PC-9 (cell line): ENCODE measurements around the gene LRRC43. TPM values are rescaled to one million over a fixed set of nuclear protein-coding genes. Genes with fewer than 3 reads are reported as not detected.

Source experiments
- BruUV-seq: library from RNA; stranded (reverse); fragments of 400-500 nt; replicated peaks from 2 replicates; lab custom pipeline; 2021; lab: Mats Ljungman, UMichigan
- CTCF ChIA-PET: fragments of 300-600 bp; sonication (Branson Sonifier 250); formaldehyde crosslinking; loops from one replicate; lab custom pipeline; 2022; ENCODE audit warnings: antibody characterized with exemption; lab: Charles Lee
- POLR2A ChIA-PET: fragments of 300-600 bp; sonication (Branson Sonifier 250); formaldehyde crosslinking; loops from one replicate; lab custom pipeline; 2022; ENCODE audit warnings: antibody characterized with exemption; ENCODE audit not compliant: unreplicated experiment; lab: Charles Lee
- DNase-seq, 2 experiments: peaks; one replicate each; pipeline versions ENCODE4 v3.0.0 to v3.0.0-alpha.2; 2015 to 2022; ENCODE audit warnings: mixed read lengths in 1 of 2
- H2AFZ ChIP-seq: fragments of 200-600 bp; sonication (generic); 2 replicates; pipeline ENCODE4 v1.8.1; 2017; ENCODE audit warnings: antibody characterized with exemption
- H3F3A ChIP-seq: fragments of 200-600 bp; sonication (generic); 2 replicates; pipeline ENCODE4 v1.8.1; 2017; ENCODE audit warnings: antibody characterized with exemption, mild to moderate bottlenecking, low read depth; ENCODE audit not compliant: insufficient read depth
- H3K27ac ChIP-seq: fragments of 200-600 bp; sonication (generic); 2 replicates; pipeline ENCODE4 v1.6.1; 2016; ENCODE audit warnings: mixed run types
- H3K27me3 ChIP-seq: fragments of 200-600 bp; sonication (generic); 2 replicates; pipeline ENCODE4 v1.6.1; 2016; ENCODE audit warnings: low read depth, mixed run types; ENCODE audit not compliant: insufficient read depth
- H3K36me3 ChIP-seq: fragments of 200-600 bp; sonication (generic); 2 replicates; pipeline ENCODE4 v1.6.1; 2016; ENCODE audit warnings: low read depth, mixed run types
- H3K4me1 ChIP-seq: fragments of 200-600 bp; sonication (generic); replicated peaks from 2 replicates; pipeline ENCODE4 v1.6.1; 2016; ENCODE audit warnings: mixed run types; ENCODE audit not compliant: insufficient read depth
- H3K4me2 ChIP-seq: fragments of 200-600 bp; sonication (generic); 2 replicates; pipeline ENCODE4 v1.6.1; 2017; ENCODE audit warnings: mixed run types
- H3K4me3 ChIP-seq: fragments of 200-600 bp; sonication (generic); 2 replicates; pipeline ENCODE4 v1.6.1; 2016; ENCODE audit warnings: mixed run types
- H3K79me2 ChIP-seq: fragments of 200-600 bp; sonication (generic); 2 replicates; pipeline ENCODE4 v1.6.1; 2017; ENCODE audit warnings: low read depth, mixed run types
- H3K9me2 ChIP-seq: fragments of 200-600 bp; sonication (generic); 2 replicates; pipeline ENCODE4 v1.8.1; 2017; ENCODE audit warnings: mild to moderate bottlenecking; ENCODE audit not compliant: insufficient read depth
- H3K9me3 ChIP-seq: fragments of 200-600 bp; sonication (generic); 2 replicates; pipeline ENCODE4 v1.8.1; 2016; ENCODE audit warnings: low read depth; ENCODE audit not compliant: insufficient read depth
- H4K20me1 ChIP-seq: fragments of 200-600 bp; sonication (generic); 2 replicates; pipeline ENCODE4 v1.8.1; 2017; ENCODE audit not compliant: insufficient read depth
- CTCF ChIP-seq: fragments of 200-600 bp; sonication (generic); conservative IDR thresholded peaks from 2 replicates; pipeline ENCODE4 v1.6.1; 2017; ENCODE audit warnings: mixed run types, antibody characterized with exemption, mild to moderate bottlenecking, moderate library complexity
- EZH2 ChIP-seq: fragments of 200-600 bp; sonication (generic); IDR thresholded peaks from 2 replicates; pipeline ENCODE4 v1.8.0; 2017; ENCODE audit warnings: antibody characterized with exemption, low read depth
- intact Hi-C: fragments of 100-400 bp; cut with micrococcal nuclease; formaldehyde crosslinking; loops from one replicate; pipeline ENCODE4 v1.10.0; 2022; ENCODE audit not compliant: unreplicated experiment
- total RNA-seq: library from RNA; stranded (reverse); gene quantifications from 2 replicates; pipeline ENCODE4 v1.2.3, GENCODE V29; 2021

Gene LRRC43
- total RNA-seq, 1 experiment from 2014 or later = 0.39 TPM

GRCh38 chr12:122203301-122204166, 20.6 kb downstream of the LRRC43 start, which contains the start of gene B3GNT4:
TSS of gene B3GNT4 (plus strand) at chr12:122203709. CDS start at chr12:122204619, 910 bp downstream.
- Histone ChIP-seq H3K4me2 (peak within 1 kb of the TSS; percentile 85), H3K4me3 (peak within 1 kb of the TSS; percentile 57), H2AFZ (peak within 1 kb of the TSS; percentile 83), H3F3A (peaks cover 29% of the 10 kb centered on the region; the same call in 1 of the 2 replicates), H3K27me3 (no peaks in the 10 kb centered on the region), H3K9me3 (no peaks in the 10 kb centered on the region), H3K4me1 (peaks cover 6% of the 10 kb centered on the region; the same call in 1 of the 2 replicates), H3K79me2 (no peaks in the 10 kb centered on the region), H3K27ac (no peak within 1 kb of the TSS), H3K9me2 (no peaks in the 10 kb centered on the region), H3K36me3 (no peaks in the 10 kb centered on the region), H4K20me1 (no peaks in the 10 kb centered on the region)
- ChIA-PET POLR2A (interaction anchor here (0.6 to 0.7 kb wide), 2 partner anchors 131 to 417 kb away, joined by 3 to 5 read pairs; no protein-coding TSS in a partner anchor), CTCF (no interaction called here)
- intact Hi-C loops = no loop called here
- no TSS peak for BruUV-seq
- peak in 1 of 2 experiments; percentile 76 for DNase-seq
- no peak for TF ChIP-seq CTCF
- TF ChIP-seq EZH2 = no peak

GRCh38 chr12:122204167-122205052, 21.5 kb downstream of the LRRC43 start:
- Histone ChIP-seq H3K9me3 (no peaks in the 10 kb centered on the region), H3K4me2 (peak overlapping the region; percentile 85), H4K20me1 (no peaks in the 10 kb centered on the region), H3K4me1 (peaks cover 6% of the 10 kb centered on the region; the same call in 1 of the 2 replicates), H2AFZ (no peak overlapping the region), H3K27ac (no peak overlapping the region), H3K9me2 (no peaks in the 10 kb centered on the region), H3K36me3 (no peaks in the 10 kb centered on the region), H3F3A (peaks cover 29% of the 10 kb centered on the region; the same call in 1 of the 2 replicates), H3K79me2 (no peaks in the 10 kb centered on the region), H3K27me3 (no peaks in the 10 kb centered on the region), H3K4me3 (peak overlapping the region; percentile 57; the same call in 1 of the 2 replicates)
- ChIA-PET CTCF (no interaction called here), POLR2A (interaction anchor here (0.6 kb wide), 1 partner anchor 132 kb away, joined by 5 read pairs; no protein-coding TSS in a partner anchor)
- intact Hi-C loops = no loop called here
- DNase-seq = no peak
- no peak for TF ChIP-seq EZH2
- BruUV-seq = no TSS peak

GRCh38 chr12:122205053-122205925, 22.4 kb downstream of the LRRC43 start:
- intact Hi-C loops = no loop called here
- H3K4me2 ChIP-seq = no peak overlapping the region
- TSS peak; percentile 10 for BruUV-seq
- H4K20me1 ChIP-seq = no peaks in the 10 kb centered on the region
- peaks cover 6% of the 10 kb centered on the region; the same call in 1 of the 2 replicates for H3K4me1 ChIP-seq
- POLR2A ChIA-PET = no interaction called here
- H3K4me3 ChIP-seq = no peak overlapping the region
- no peak for TF ChIP-seq CTCF
- TF ChIP-seq EZH2 = no peak
- no peak overlapping the region for H2AFZ ChIP-seq
- no peak for DNase-seq
- no peaks in the 10 kb centered on the region for H3K79me2 ChIP-seq
- no peak overlapping the region for H3K27ac ChIP-seq
- H3K36me3 ChIP-seq = no peaks in the 10 kb centered on the region
- CTCF ChIA-PET = no interaction called here
- no peaks in the 10 kb centered on the region for H3K27me3 ChIP-seq
- H3K9me2 ChIP-seq = no peaks in the 10 kb centered on the region
- H3F3A ChIP-seq = peaks cover 29% of the 10 kb centered on the region; the same call in 1 of the 2 replicates
- no peaks in the 10 kb centered on the region for H3K9me3 ChIP-seq
